SK-N-SH treated with all-trans-retinoic acid at 6 μM for 48 hours (cell line): Measurements from ENCODE around the gene SALL1.

Experiments
- ARNTL ChIP-seq: fragments of 450-650 bp; formaldehyde crosslinking; IDR thresholded peaks from 2 replicates; pipeline ENCODE4 v1.5.0; 2020; ENCODE audit warnings: low read depth, mild to moderate bottlenecking, moderate library complexity, borderline replicate concordance
- BACH2 ChIP-seq: fragments of 250-450 bp; sonication (Bioruptor Pico); IDR thresholded peaks from 2 replicates; pipeline ENCODE4 v1.9.0; 2021; ENCODE audit warnings: mild to moderate bottlenecking, borderline replicate concordance
- CREB5 ChIP-seq: fragments of 250-450 bp; sonication (Bioruptor Pico); IDR thresholded peaks from 2 replicates; pipeline ENCODE4 v1.5.1; 2020; ENCODE audit warnings: low read depth, mild to moderate bottlenecking, moderate library complexity
- CSDC2 ChIP-seq: fragments of 250-450 bp; sonication (Bioruptor Pico); IDR thresholded peaks from 2 replicates; pipeline ENCODE4 v1.5.0; 2020; ENCODE audit warnings: mild to moderate bottlenecking, moderate library complexity
- ESRRG ChIP-seq: fragments of 250-450 bp; sonication (Bioruptor Pico); IDR thresholded peaks from 2 replicates; pipeline ENCODE4 v1.6.1; 2021; ENCODE audit warnings: mild to moderate bottlenecking
- GLIS3 ChIP-seq: fragments of 250-450 bp; sonication (Bioruptor Pico); IDR thresholded peaks from 2 replicates; pipeline ENCODE4 v1.5.0; 2020; ENCODE audit warnings: mild to moderate bottlenecking, moderate library complexity
- PATZ1 ChIP-seq: fragments of 250-450 bp; sonication (Bioruptor Pico); IDR thresholded peaks from 2 replicates; pipeline ENCODE4 v1.8.0; 2020; ENCODE audit warnings: mild to moderate bottlenecking, moderate library complexity, borderline replicate concordance
- PPARA ChIP-seq: fragments of 250-450 bp; sonication (Bioruptor Pico); IDR thresholded peaks from 2 replicates; pipeline ENCODE4 v1.5.0; 2020; ENCODE audit warnings: mild to moderate bottlenecking, borderline replicate concordance
- RARB ChIP-seq: fragments of 250-450 bp; sonication (Bioruptor Pico); IDR thresholded peaks from 2 replicates; pipeline ENCODE4 v1.8.0; 2021; ENCODE audit warnings: mild to moderate bottlenecking, moderate library complexity
- SNAI2 ChIP-seq: fragments of 250-450 bp; sonication (Bioruptor Pico); IDR thresholded peaks from 2 replicates; pipeline ENCODE4 v1.5.0; 2020; ENCODE audit warnings: mild to moderate bottlenecking, moderate library complexity
- TCF4 ChIP-seq: fragments of 250-450 bp; sonication (Bioruptor Pico); IDR thresholded peaks from 2 replicates; pipeline ENCODE4 v1.8.0; 2021; ENCODE audit warnings: mild to moderate bottlenecking, moderate library complexity, borderline replicate concordance
- ZFP3 ChIP-seq: fragments of 250-450 bp; sonication (Bioruptor Pico); IDR thresholded peaks from 2 replicates; pipeline ENCODE4 v1.5.0; 2020; ENCODE audit warnings: mild to moderate bottlenecking, moderate library complexity
- ZFP30 ChIP-seq: fragments of 450-650 bp; formaldehyde crosslinking; IDR thresholded peaks from 2 replicates; pipeline ENCODE4 v1.5.0; 2022; ENCODE audit warnings: mild to moderate bottlenecking, moderate library complexity
- ZNF565 ChIP-seq: fragments of 450-650 bp; formaldehyde crosslinking; conservative IDR thresholded peaks from 2 replicates; pipeline ENCODE4 v1.5.0; 2020; ENCODE audit warnings: low read depth, mild to moderate bottlenecking, moderate library complexity

GRCh38 chr16:51109173-51109572, 41.9 kb downstream of the SALL1 start:
- TF ChIP-seq PATZ1 (CRISPR knock-in tag) (no peak), ZFP3 (CRISPR knock-in tag) (no peak), ESRRG (CRISPR knock-in tag) (no peak), CREB5 (CRISPR knock-in tag) (no peak), ZNF565 (CRISPR knock-in tag) (no peak), PPARA (CRISPR knock-in tag) (no peak), GLIS3 (CRISPR knock-in tag) (no peak), SNAI2 (CRISPR knock-in tag) (no peak), TCF4 (no peak), BACH2 (CRISPR knock-in tag) (no peak), ARNTL (CRISPR knock-in tag) (no peak), CSDC2 (CRISPR knock-in tag) (no peak), RARB (CRISPR knock-in tag) (no peak), ZFP30 (CRISPR knock-in tag) (no peak)
